ENCODE measurements around the gene NXF1.
"Not testable (repeated sequence)": the region's sequence is repeated elsewhere in the genome, so short reads cannot be mapped to it uniquely, and the experiment has no call there.

The NXF1 gene

GRCh38 chr11:62787005-62787759, 18.1 kb downstream of the NXF1 start, which contains the start of gene TMEM179B:
Gene TMEM179B (plus strand): TSS chr11:62787402. CDS start chr11:62787432, 30 bp downstream.
- DNase-seq (ENCODE audit: low read depth), result peak; percentile 96

GRCh38 chr11:62786318-62787004, 18.8 kb downstream of the NXF1 start:
- peak; percentile 85 for DNase-seq (ENCODE audit: low read depth)

DNA sequence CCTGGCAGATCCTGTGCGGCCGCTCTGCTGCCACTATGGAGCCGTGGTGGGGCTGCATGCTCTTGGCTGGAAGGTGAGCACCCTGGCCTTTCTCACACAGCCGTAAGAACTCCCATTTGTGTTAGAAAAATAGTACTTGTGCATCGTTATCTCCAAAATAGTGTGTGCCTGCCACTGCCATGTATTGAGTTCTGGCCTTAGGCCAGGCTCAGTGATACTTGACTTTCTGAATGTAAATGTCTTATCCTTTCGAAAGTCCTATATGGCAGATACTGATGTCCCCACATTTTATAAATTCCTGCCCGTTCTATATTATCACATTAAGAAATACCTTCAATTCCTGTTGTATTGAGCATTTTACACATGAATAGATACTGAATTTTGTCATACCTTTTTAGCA, 22.5 kb downstream of the NXF1 start:
- no peak for DNase-seq (ENCODE audit: low read depth)

DNA sequence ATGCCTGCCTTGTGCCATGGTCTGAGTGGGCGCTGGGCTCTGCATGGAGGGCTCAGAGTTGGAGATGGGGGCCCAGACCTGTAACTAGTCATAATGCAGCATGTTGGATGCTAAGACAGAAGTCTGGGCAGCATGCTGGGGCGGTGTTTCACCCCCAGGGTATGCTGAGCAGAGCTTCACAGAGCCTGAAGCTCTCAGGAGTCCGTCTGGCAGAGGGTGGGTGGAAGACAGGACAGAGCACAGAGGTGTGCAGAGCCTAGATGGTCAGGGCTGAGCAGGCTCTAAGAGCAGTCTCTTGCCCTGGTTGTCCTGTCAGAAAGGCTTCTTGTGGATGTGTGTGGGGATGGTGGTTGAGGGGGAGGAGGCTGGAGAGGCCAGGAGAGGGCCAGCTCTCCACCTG, 26.8 kb downstream of the NXF1 start:
- no peak for DNase-seq (ENCODE audit: low read depth)

GRCh38 chr11:62777389-62777788, 27.9 kb downstream of the NXF1 start:
- no peak for DNase-seq (ENCODE audit: low read depth)

GRCh38 chr11:62775646-62776045, 29.6 kb downstream of the NXF1 start:
- DNase-seq (ENCODE audit: low read depth), result no peak

DNA sequence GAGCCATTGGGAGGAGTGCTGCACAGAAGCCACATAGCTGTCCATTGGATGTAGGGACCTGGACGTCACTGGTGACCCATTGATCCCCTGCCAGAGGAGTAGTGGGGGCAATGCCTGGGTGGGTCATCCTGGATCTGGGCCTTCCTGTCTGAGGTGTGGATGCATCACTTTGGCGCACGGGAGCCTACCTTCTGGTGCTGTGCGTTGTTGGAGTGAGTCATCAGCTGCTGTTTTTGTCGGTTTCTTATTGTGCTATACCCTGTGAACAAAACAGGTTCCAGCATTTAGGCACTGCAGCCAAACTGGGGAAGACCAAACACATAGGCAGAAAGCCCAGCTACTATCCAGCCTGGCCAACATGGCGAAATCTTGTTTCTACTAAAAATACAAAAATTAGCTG, 30.8 kb downstream of the NXF1 start:
- no peak for DNase-seq (ENCODE audit: low read depth)

DNA sequence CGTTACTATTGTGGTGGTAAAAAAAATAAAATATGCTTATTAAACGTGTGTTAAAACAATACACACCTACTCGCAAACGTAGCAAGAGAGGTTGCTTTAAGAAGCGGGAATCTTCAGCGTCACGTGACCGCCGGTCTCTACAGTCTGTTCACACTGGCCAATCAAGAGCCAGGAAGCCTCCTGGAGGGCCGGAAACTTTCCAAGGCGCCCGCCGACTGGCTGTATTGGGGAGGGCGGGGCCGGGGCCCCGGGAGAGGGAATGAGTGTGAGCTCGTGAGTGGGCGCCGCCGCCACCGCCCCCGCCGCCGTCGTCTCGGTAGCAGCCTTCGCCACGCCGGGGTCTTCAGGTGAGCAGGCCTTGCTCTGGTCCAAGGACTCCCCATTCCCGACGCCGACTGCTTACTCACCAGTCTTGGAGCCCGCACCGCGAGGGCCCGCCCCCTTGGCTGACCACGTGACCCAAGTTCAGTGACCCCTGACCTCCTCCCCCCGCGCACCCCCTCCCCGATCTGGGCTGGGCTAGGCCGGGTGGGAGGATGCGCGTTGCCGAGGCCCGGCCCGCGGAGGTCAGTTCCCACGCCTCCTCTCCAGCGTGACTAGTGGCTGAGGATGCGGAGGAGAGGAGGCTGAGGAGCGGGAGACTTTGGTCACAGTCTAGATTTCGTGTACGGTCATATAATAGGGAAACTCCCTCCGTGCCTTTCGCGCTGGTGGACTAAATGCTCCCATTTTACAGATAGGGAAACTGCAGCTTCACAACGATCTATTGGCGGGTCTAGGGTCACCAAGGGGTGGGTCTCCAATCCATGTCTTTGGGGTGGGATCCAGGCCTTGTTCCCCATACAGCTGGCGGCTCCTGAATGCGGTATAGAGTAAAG, 33.9 kb downstream of the NXF1 start, which contains the start of gene TAF6L:
Gene TAF6L (plus strand): TSS at position 253 of the 878 bp plus-strand sequence. CDS start 4,388 bp downstream, outside the sequence.
- DNase-seq (ENCODE audit: low read depth), result peak; percentile 96

DNA sequence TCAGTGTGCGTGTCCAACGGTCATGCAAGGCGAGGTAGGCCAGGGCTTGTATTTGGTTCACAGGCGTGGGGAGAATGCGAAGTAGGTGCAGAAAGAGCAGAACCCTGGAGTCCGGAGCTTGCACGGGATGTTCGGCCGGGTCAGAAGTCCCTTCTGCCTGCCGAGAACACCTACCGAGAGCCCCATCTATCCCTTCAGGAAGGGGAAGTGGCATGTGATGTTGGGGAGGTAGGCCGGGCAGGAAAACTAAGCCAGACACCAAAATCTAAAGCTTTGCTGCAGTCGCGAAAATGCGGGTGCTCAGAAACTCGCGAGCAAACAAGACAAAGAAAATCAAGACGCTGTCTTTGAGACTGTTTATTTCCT, 34.5 kb downstream of the NXF1 start:
- DNase-seq (ENCODE audit: low read depth), result no peak

DNA sequence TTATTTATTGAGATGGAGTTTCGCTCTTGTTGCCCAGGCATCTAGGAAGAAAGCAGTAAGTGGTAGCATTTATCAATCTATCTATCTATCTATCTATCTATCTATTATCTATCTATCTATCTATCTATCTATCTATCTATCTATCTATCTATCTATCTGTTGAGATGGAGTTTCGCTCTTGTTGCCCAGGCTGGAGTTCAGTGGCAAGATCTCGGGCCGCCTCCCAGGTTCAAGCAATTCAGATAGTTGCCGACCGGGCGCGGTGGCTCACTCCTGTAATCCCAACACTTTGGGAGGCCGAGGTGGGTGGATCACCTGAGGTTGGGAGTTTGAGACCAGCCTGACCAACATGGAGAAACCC, 44.4 kb downstream of the NXF1 start:
- DNase-seq (ENCODE audit: low read depth), result not testable (repeated sequence)

DNA sequence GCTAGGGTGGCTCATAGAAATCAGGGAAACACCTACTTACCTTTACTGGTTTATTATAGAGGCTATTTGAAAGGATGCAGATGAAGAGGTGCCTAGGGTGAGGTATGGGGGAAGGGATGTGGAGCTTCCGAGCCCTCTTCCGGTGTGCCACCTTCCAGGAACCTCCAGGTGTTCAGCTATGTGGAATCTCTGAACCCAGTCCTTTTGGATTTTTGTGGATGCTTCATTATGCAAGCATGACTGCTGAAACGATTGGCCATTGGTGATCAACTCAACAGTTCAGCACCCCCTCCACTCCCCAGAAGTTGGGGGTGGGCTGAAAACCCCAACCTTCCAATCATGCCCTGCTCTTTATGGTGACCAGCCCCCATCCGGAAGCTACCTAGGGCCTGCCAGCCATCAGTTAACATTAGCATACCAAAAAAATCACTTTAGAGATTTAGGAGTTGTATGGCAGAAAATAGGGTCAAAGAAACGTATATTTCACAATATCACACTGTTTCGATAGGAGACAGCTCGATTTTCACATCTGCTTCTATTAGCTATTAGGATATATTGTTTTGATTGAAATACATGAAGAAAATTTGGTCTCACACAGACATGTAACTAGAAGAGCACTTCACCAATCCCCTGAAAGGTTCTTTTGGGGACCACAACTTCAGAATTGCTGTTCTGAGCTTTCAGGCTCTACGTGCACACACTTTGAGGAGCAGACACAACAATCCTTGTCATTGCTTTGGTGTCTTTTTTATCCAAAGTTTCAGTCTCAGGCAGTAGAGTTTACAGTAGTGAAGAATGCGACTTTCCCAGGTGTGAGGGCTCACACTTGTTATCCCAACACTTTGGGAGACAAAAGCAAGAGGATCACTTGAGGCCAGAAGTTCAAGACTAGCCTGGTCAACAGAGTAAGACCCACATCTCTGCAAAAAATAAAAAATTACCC, 47.1 kb downstream of the NXF1 start:
- no peak for DNase-seq (ENCODE audit: low read depth)

DNA sequence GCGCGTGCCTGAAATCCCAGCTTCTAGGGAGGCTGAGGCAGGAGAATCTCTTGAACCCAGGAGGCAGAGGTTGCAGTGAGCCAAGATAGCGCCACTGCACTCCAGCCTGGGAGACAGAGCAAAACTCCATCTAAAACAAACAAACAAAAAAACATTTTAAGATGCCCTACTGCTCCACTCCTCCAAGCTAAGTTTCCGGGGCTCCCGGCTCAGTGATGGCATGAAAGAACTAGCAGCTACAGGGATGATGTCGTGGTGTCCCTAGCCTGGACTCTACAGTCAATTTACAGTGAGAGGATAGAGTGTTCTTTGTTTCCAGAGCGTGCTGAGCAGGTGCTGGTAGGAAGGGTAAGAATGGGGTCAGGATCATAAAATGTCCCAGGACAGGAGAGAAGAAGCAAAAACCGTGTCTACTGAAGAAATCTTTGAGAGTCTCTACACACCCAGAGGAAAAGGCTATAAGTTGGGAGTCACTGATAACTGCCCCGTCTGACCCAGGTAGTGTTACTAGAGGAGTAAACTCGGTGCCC, 50.1 kb downstream of the NXF1 start:
- no peak for DNase-seq (ENCODE audit: low read depth)

GRCh38 chr11:62753736-62754603, 51.3 kb downstream of the NXF1 start, which contains the start of gene ZBTB3:
Gene ZBTB3 (minus strand): TSS chr11:62754160. CDS start chr11:62753664, 496 bp downstream.
- DNase-seq (ENCODE audit: low read depth), result peak; percentile 90

DNA sequence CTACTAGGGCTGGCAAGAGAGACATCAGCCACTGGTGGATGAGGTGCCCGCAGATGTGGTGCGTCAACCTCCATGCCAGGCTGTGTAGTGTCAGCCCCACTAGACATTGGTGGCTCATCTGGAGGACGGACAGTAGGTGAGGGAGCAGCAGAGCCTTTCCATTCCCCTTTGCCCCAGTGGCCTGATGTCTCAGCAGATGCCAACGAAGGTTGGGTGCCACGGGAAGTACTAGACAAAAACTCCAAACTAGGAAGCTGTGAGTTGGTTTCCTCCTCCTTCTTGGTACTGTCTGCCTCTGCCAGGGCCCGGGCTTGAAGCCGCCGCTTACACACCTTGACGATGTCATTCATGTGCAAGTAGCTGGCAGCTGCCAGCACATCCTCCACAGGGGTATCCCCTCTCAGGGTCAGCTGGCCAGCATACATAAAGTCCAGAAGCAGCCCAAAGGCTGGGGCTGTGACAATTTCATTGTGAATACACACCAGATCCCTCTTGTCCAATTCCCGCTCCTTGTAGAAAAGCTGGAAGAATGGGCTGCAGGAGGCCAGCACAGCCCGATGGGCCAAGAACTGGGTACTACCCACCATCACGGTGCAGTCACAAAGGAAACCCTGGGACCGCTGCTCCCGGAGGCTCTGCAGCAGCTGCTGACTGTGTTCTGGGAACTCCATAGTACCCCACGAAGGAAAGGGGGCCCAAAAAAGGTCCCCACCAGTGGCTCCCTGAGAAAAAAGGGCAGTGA, 52.1 kb downstream of the NXF1 start:
- no peak for DNase-seq (ENCODE audit: low read depth)

- DNase-seq (ENCODE audit: low read depth), result no peak
Measured at GRCh38 chr11:62752177-62752785, 53.0 kb downstream of the NXF1 start.

DNA sequence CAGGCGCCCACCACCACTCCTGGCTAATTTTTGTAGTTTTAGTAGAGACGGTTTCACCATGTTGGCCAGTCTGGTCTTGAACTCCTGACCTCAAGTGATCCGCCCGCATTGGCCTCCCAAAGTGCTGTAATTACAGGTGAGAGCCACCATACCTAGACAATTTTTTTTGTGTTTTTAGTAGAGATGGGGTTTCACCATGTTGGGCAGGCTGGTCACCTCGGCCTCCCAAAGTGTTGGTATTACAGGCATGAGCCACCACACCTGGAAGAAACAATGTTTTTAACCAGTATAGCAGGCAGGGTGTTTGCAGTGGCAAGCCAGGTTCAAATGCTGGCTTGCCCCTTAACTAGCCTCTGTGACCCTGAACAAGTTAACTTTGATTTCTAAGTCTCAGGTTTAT, 55.3 kb downstream of the NXF1 start:
- not testable (repeated sequence) for DNase-seq (ENCODE audit: low read depth)

- no peak for DNase-seq (ENCODE audit: low read depth)
Measured at GRCh38 chr11:62747475-62748160, 57.6 kb downstream of the NXF1 start.
